ENCODE results near the gene CGB7.
"Not testable (repeated sequence)": the region's sequence is repeated elsewhere in the genome, so short reads cannot be mapped to it uniquely, and the experiment has no call there.

The CGB7 gene

GRCh38 chr19:49042177-49042576 is 15.4 kb downstream of the CGB7 start:
- no peak for DNase-seq (ENCODE audit: low spot score)

DNA sequence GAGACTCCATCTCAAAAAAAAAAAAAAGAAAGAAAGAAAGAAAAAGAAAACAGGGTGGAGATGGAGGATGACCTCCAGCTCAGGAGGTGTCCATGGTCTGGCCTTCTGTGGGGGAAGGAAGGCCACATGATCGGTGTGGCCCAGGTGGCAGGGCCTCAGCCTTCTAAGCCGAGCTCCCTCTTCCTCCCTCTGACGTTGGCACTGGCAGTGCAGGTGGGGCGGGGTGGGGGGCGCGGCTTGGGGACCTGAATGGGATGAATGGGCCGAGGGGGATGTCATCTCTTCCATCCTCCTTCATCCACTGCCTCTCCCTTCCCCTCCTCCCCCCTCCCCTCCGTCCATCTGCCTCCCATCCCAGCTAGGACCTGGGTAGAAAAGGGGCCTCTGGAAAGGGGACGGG is 17.8 kb downstream of the CGB7 start:
- not testable (repeated sequence) for DNase-seq (ENCODE audit: low spot score)

DNA sequence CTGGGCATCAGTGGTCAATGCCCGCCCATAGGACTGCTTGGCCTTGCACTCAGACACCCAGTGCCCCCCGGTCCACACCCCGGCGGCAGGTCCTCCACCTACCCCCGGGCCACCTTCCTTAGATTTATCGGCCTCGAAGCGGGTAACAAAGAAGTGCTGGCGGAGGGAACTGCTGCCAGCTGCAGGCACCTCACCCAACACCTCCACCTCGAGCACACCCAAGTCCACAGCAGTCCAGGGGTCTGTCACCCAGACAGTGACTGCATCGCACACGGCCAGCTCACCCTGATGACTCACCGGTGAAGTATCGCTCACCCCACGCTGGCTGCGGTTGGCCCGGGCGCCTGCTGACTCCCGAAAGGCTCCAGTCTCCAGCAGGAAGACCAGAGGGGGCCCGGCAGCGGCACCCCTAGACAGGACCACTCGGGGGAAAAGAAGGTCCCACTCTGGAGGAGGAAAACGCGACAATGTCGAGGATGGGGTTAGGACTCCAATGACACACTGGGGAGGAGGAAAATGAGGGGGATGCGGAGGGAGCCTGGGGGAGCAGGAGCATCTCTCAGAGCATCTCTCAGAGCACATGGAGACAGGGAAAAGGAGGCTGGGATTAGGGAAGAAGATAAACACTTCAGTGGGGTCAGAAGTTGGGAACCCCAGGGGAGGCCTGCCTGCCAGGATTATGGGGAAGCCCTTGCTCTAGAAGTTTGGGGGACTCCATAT is 18.8 kb downstream of the CGB7 start:
- peak; percentile 69 for DNase-seq (ENCODE audit: low spot score)

- not testable (repeated sequence) for DNase-seq (ENCODE audit: low spot score)
These were observed 19.4 kb downstream of the CGB7 start for GRCh38 chr19:49038111-49038510.

GRCh38 chr19:49036815-49037214 is 20.7 kb downstream of the CGB7 start, which contains the start of gene CGB1:
CGB1 (minus strand) TSS chr19:49036895; CDS start chr19:49036711, 184 bp downstream.
- DNase-seq (ENCODE audit: low spot score), result not testable (repeated sequence)

GRCh38 chr19:49031642-49032301 is 25.8 kb downstream of the CGB7 start, which contains the start of gene CGB2:
CGB2 (plus strand) TSS chr19:49031890; CDS start chr19:49032096, 206 bp downstream.
- not testable (repeated sequence) for DNase-seq (ENCODE audit: low spot score)

DNA sequence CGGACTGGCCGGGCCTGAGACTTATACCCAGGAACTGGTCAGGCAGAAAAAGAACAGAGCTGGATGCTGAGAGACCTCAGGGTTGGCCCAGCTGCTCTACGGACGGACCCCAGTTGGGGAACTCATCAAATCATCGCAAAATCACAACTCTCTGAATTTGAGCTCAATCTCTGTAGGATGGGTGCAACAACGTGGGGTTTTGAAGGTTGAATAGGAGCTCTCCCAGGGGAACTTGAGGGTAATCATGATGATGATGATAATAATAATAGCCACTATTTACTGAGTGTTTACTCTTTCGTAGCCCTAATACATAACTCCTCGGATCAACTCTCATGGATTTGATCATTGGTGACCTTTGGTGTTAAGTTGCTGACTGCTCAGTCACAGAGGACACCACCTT is 27.2 kb downstream of the CGB7 start:
- DNase-seq (ENCODE audit: low spot score), result not testable (repeated sequence)

GRCh38 chr19:49029749-49030148 is 27.8 kb downstream of the CGB7 start:
- DNase-seq (ENCODE audit: low spot score), result not testable (repeated sequence)

- not testable (repeated sequence) for DNase-seq (ENCODE audit: low spot score)
These were observed 28.9 kb downstream of the CGB7 start for GRCh38 chr19:49028686-49029085.

DNA sequence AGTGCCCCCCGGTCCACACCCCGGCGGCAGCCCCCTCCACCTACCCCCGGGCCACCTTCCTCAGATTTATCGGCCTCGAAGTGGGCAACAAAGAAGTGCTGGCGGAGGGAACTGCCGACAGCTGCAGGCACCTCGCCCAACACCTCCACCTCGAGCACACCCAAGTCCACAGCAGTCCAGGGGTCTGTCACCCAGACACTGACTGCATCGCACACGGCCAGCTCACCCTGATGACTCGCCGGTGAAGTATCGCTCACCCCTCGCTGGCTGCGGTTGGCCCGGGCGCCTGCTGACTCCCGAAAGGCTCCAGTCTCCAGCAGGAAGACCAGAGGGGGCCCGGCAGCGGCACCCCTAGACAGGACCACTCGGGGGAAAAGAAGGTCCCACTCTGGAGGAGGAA is 31.9 kb downstream of the CGB7 start:
- not testable (repeated sequence) for DNase-seq (ENCODE audit: low spot score)

DNA sequence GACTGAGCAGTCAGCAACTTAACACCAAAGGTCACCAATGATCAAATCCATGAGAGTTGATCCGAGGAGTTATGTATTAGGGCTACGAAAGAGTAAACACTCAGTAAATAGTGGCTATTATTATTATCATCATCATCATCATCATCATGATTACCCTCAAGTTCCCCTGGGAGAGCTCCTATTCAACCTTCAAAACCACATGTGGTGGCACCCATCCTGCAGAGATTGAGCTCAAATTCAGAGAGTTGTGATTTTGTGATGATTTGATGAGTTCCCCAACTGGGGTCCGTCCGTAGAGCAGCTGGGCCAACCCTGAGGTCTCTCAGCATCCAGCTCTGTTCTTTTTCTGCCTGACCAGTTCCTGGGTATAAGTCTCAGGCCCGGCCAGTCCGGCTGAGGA is 32.5 kb downstream of the CGB7 start:
- not testable (repeated sequence) for DNase-seq (ENCODE audit: low spot score)

DNA sequence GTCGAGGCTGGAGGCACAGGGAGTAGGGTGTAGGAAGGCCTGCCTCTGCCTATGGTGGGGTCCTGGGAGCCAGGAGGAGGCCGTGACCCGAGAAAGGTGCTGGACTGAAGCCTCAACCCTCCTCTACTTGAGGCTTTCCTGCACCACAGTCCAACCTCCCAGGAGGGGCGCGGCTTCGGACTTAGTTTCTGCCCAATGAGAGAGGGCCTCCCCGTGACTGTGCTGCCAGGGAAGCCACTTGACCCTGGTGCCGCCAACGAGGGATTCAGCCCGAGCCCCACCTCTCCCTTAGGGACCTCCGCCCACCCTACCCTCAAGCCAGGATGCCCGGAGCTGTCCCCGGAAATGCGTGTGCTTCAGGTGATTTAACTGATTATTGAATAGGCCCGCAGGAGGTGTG is 33.3 kb downstream of the CGB7 start, which contains the start of gene CGB3:
CGB3 (minus strand) TSS at position 101 of the 400 bp plus-strand sequence. CDS start 362 bp downstream, outside the sequence.
- DNase-seq (ENCODE audit: low spot score), result not testable (repeated sequence)

DNA sequence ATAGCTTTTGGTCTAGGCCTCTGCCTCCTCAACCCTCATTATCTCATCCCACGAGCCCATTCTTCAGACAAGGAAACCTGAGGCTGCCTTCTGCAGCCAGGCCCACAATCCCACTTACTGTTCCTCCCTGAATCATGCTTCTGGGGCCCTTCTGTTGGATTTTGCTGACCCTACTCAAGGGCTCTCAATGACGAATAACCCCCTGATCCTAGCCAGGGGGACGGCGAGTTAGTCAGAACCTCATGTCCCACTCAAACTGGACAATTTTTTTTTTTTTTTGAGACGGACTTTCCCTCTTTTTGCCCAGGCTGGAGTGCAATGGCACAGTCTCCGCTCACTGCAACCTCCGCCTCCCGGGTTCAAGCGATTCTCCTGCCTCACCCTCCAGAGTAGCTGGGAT is 35.4 kb downstream of the CGB7 start:
- DNase-seq (ENCODE audit: low spot score), result no peak

- DNase-seq (ENCODE audit: low spot score), result no peak
These were observed 36.3 kb downstream of the CGB7 start for GRCh38 chr19:49020931-49021895.

DNA sequence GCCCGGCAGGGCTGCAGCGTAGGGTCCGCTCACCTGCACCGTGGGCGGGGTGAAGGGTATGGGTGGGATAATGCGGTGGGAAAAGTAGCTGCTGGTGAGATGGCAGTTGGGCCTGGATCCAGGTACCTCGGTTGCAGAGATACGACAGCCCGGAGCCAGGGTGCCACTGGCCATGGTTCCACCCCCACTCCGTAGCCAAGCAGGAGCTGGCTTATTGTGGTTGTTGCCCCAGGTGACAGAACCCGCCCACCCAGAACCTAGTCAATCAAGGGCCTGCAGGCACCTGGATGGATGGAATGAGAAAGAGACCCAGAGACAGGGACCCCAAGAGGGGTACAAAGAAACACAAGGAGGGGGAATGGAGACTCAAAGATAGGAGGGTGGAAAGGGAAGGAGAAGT is 37.2 kb downstream of the CGB7 start:
- no peak for DNase-seq (ENCODE audit: low spot score)

GRCh38 chr19:49019242-49019932 is 38.2 kb downstream of the CGB7 start:
- peak; percentile 47 for DNase-seq (ENCODE audit: low spot score)

- not testable (repeated sequence) for DNase-seq (ENCODE audit: low spot score)
These were observed 38.9 kb downstream of the CGB7 start for GRCh38 chr19:49018388-49019241.

- peak; percentile 88 for DNase-seq (ENCODE audit: low spot score)
These were observed 39.7 kb downstream of the CGB7 start for GRCh38 chr19:49017666-49018351.

DNA sequence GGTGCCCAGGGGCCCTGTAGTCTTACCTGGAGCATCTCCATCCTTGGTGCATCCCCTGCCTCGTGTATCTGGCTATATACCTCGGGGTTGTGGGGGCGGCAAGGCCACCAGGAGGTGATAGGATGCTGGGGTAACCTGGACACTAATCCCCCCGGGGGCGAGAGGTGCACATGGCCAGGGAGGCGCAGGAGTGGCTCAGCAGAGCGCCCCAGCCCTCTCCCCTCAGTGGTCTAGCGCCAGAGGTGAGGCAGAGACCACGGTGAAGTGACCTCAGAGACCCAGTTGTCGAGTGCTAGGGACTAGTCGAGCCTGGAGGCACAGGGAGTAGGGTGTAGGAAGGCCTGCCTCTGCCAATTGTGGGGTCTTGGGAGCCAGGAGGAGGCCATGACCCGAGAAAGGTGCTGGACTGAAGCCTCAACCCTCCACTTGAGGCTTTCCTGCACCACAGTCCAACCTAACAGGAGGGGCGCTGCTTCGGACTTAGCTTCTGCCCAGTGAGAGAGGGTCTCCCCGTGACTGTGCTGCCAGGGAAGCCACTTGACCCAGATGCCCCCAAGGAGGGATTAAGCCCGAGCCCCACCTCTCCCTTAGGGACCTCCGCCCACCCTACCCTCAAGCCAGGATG is 40.4 kb downstream of the CGB7 start, which contains the start of gene LHB:
LHB (minus strand) TSS at position 51 of the 625 bp plus-strand sequence; CDS start at position 41, 10 bp downstream.
- no peak for DNase-seq (ENCODE audit: low spot score)
